Measurements from ENCODE around the gene DMD. TPM values are rescaled to one million over a fixed set of nuclear protein-coding genes. Genes with fewer than 3 reads are reported as not detected.

The DMD gene
- total RNA-seq, 6 experiments from 2014 or later: 18.7 to 43.4 (median 32.9) TPM

DNA sequence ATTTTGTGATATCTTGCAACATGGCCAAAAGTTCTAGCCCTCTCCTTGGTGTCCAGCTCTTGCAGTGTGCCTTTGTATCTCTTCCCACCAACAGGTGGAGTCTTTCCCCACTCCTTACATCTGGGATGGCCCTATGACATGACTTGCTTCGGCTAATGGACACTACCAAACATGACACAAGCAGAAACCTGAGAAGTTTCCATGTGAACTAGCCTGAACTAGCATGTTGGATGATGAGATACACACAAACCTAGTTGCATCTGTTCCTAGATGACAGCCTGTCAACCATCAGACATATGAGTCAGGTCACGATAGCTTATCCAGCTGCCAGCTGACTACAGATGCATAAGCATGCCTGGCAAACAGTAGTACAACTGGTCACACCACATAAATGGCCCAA is 1932.0 kb downstream of the DMD start:
- no peaks in the 10 kb centered on the region for H3K9me3 ChIP-seq
- no peak overlapping the region for H3K27ac ChIP-seq
- TF ChIP-seq, protein P1, sequence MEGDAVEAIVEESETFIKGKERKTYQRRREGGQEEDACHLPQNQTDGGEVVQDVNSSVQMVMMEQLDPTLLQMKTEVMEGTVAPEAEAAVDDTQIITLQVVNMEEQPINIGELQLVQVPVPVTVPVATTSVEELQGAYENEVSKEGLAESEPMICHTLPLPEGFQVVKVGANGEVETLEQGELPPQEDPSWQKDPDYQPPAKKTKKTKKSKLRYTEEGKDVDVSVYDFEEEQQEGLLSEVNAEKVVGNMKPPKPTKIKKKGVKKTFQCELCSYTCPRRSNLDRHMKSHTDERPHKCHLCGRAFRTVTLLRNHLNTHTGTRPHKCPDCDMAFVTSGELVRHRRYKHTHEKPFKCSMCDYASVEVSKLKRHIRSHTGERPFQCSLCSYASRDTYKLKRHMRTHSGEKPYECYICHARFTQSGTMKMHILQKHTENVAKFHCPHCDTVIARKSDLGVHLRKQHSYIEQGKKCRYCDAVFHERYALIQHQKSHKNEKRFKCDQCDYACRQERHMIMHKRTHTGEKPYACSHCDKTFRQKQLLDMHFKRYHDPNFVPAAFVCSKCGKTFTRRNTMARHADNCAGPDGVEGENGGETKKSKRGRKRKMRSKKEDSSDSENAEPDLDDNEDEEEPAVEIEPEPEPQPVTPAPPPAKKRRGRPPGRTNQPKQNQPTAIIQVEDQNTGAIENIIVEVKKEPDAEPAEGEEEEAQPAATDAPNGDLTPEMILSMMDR (IDR thresholded peaks at IDR 0.05): peak; percentile 40 to 54 (median 48)
- no peak for TF ChIP-seq POLR2A (IDR thresholded peaks at IDR 0.05)
- 60% methylated on average over 2 of the region's 2 CpGs for WGBS (ENCODE audit: insufficient coverage, low coverage, low lambda C conversion rate, missing lambda C conversion rate)
- no peak overlapping the region for H3K4me3 ChIP-seq
- DNase-seq (no peak), ATAC-seq (peak; percentile 87 to 91 (median 90))
- intact Hi-C loops (cut with DNase I): no loop called here
- no peaks in the 10 kb centered on the region for H3K4me1 ChIP-seq
- no peaks in the 10 kb centered on the region for H3K27me3 ChIP-seq
- H3K36me3 ChIP-seq: no peaks in the 10 kb centered on the region

DNA sequence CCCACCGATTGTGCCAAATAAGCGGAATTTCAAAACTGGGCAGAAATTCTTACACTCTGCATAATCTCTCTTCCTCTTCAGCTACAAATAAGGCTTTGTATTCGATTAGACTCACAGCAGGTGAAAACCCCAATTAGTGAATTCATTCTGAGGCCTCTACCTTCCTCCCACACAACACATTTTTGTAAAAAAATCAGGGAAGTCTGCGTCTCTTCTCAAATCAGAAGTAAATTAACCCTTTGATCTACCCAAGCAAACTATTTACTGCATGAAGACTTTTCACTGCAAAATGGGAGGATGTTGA is 1938.9 kb downstream of the DMD start:
- intact Hi-C loops (cut with DNase I): no loop called here
- TF ChIP-seq, protein P1 (IDR thresholded peaks at IDR 0.05): no peak
- TF ChIP-seq POLR2A (IDR thresholded peaks at IDR 0.05): no peak
- no peaks in the 10 kb centered on the region for H3K27me3 ChIP-seq
- H3K36me3 ChIP-seq: no peaks in the 10 kb centered on the region
- H3K27ac ChIP-seq: no peak overlapping the region
- 34% methylated on average over 4 of the region's 4 CpGs for WGBS (ENCODE audit: insufficient coverage, low coverage, low lambda C conversion rate, missing lambda C conversion rate)
- no peak overlapping the region for H3K4me3 ChIP-seq
- DNase-seq: no peak
- no peaks in the 10 kb centered on the region for H3K9me3 ChIP-seq
- H3K4me1 ChIP-seq: no peaks in the 10 kb centered on the region
- no peak for ATAC-seq

DNA sequence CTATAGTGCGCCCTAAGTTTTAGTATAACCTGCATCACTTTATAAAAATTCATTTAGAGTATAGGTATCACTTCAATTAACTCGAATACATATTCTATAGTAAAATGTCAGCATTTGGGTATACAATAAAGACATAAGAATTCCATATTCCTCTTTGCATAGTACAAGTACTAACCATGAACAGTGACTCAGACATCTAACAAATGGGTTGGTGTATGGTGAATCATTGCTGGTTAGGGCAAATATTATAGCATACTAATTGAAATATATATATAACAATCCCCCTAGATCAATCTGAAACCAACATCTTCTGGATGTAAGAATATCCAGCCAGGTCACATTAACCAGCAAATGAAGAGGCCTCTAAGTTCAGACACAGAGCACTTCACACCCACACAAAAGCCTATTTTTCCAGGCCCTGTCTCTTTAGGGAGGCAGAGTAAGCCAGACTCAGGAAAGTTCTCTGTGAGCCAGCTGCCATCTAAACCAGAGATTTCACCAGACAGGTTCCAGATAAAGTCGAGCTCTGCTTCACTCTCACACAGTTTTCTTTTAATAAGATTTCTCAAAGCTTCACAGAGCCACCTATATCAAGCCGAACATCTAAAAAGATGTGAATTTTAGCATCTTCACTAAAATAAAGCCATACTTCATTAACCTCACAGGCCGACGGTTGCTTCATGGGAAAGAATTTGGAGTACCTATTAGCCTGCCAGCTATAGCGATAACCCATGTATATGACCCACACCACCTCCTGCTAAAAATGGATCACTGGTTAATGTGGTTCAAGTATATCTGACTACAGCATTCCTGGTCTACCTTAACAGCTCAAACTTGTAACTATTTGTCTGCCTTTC is 1939.5 kb downstream of the DMD start:
- H3K36me3 ChIP-seq: no peaks in the 10 kb centered on the region
- no peaks in the 10 kb centered on the region for H3K9me3 ChIP-seq
- intact Hi-C loops (cut with DNase I): no loop called here
- H3K27me3 ChIP-seq: no peaks in the 10 kb centered on the region
- WGBS (ENCODE audit: insufficient coverage, low coverage, low lambda C conversion rate, missing lambda C conversion rate): 60% methylated on average over 7 of the region's 7 CpGs
- no peak for DNase-seq
- no peak overlapping the region for H3K27ac ChIP-seq
- H3K4me3 ChIP-seq: no peak overlapping the region
- no peak for ATAC-seq
- H3K4me1 ChIP-seq: no peaks in the 10 kb centered on the region
- TF ChIP-seq POLR2A (IDR thresholded peaks at IDR 0.05): no peak
- TF ChIP-seq, protein P1 (IDR thresholded peaks at IDR 0.05): no peak

DNA sequence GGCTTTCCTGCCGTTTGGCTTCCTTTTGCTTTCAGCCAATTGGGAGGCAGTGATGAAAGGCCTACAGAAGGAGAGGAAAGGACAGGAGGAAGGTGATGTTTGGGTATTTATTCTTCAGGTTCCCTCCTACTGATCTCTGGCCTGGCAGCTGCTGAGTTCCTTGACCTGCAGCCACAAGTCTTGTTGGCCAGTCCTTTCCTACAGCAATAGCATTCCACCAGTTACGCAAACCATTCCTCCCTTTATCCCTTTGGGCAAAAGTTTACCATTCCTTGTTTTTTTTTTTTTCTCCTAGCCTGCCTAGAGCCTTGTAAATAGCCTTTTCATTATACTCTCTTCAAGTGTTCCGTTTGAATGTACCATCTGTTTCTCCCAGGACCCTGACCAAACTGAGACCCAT is 1941.4 kb downstream of the DMD start:
- Histone ChIP-seq H3K27ac (no peak overlapping the region), H3K27me3 (no peaks in the 10 kb centered on the region), H3K36me3 (no peaks in the 10 kb centered on the region), H3K4me1 (no peaks in the 10 kb centered on the region), H3K4me3 (no peak overlapping the region), H3K9me3 (no peaks in the 10 kb centered on the region)
- WGBS (ENCODE audit: insufficient coverage, low coverage, low lambda C conversion rate, missing lambda C conversion rate): 50% methylated on average over 3 of the region's 3 CpGs
- ATAC-seq: no peak
- no peak for DNase-seq
- no peak for TF ChIP-seq POLR2A (IDR thresholded peaks at IDR 0.05)
- TF ChIP-seq, protein P1 (IDR thresholded peaks at IDR 0.05): no peak
- intact Hi-C loops (cut with DNase I): no loop called here
